DMS 273 (cell line): ENCODE measurements around the gene RTN4RL1.
A peak's percentile ranks its signal among the peaks of the same experiment; 100 is the strongest.

ENCODE experiments used
- DNase-seq: peaks from one replicate; lab custom pipeline; 2025; ENCODE audit not compliant: unreplicated experiment; lab: John Stamatoyannopoulos, UW

The RTN4RL1 gene

GRCh38 chr17:2025220-2025621 is at the start of gene RTN4RL1:
Gene RTN4RL1, minus strand, starts transcription at chr17:2025334. Its CDS starts 469 bp downstream, at chr17:2024865.
- DNase-seq: peak; percentile 91

- no peak for DNase-seq
Measured at GRCh38 chr17:2074919-2075318, 49.8 kb upstream of the RTN4RL1 start.

DNA sequence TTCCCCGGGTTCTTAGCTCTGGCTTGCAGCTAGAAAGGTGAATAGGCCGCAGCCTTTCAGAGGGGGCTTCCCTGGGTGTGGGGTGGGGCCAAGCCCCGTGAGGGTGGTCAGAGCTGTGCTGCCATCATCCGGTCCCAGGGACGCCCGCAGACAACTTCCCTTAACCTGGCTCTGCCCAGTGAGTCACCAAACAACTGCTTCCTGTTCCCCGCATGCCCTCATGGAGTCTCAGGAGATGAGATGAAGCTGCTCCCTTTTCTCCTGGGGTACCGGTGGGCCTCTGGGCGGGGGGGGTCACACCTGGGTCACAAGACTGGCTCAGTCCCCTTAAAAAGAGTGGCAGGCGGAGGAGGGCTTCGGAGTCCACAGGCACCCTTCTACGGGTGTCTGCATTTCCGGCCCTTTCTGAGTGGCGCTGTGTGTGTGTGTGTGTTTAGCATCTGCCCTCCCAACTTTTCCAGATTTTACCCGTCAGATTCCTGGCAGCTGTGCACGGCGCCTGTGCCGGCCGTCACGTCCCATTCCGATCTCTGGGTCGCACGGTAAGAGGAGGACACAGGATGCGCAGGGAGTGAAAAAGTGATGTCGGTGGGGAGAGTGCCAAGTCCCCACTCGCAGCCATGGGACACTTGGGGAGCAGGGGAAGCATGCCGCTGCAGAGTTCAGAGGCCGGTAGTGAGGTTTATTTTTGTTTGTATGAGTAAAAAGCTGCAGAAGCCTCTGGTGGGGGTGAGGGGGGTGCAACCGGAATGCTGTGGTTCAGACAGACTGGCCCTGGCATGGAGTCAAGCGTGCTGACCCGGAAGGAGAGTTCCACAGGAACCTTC is 46.5 kb upstream of the RTN4RL1 start:
- DNase-seq: no peak

DNA sequence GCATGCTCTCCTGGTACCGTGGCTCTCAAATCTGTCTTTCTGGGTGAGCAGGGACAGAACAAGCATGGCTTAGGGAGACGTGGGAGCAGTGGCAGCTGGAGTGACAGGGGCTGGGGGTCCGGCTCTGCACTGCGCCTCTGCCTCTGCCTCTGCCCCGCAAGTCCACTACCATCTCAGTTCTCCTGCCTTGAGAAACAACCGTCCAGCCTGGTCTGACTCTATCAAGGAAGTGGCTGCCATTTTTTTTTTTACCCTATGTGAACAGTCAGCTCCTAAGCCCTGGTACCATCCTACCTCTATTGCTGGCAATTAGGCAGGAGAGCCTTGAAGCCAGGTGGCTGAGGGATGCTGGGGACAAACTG is 45.9 kb upstream of the RTN4RL1 start:
- no peak for DNase-seq

DNA sequence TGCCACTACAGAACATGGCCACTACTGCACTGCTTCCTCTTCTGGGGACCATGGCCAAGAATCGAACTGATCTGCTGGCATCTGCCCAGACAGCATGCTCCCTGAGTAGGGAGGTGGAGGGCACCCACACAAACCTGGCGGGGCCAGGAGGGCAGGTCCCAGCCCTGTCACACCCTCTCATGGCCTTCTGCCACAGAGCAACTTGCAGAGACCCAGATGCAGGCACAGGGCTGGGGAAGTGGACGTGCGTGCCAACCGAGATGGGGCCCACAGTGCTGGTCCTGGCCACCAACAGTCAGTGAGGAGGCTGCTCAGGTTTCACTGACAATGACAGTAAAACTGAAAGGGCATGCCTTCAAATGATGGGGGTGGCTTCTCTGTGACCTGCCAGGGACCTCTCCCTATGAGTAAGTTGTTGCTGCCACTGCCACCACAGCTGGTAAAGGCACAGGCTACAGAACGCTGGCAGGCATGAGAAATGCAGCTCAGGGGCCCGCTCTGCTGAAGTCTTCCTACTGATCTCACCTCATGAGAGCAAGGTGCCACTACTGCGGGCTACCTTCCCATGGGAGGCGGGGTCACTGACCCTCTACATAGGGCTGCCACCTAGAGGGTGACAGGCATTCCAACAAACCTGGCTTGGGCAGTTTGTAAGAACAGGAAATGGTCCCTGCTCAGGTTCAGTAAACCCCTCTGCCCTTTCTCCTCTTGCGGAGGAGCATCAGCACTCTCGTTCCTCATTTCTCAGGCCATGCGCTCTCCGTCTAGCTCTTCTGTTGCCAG is 45.3 kb upstream of the RTN4RL1 start:
- DNase-seq: no peak

- peak; percentile 71 for DNase-seq
Measured at GRCh38 chr17:2068519-2069051, 43.5 kb upstream of the RTN4RL1 start.

GRCh38 chr17:2068031-2068518 is 42.9 kb upstream of the RTN4RL1 start:
- DNase-seq: no peak

GRCh38 chr17:2067608-2068024 is 42.5 kb upstream of the RTN4RL1 start:
- peak; percentile 40 for DNase-seq

GRCh38 chr17:2067048-2067561 is 42.0 kb upstream of the RTN4RL1 start:
- no peak for DNase-seq

- no peak for DNase-seq
Measured at GRCh38 chr17:2065949-2066400, 40.8 kb upstream of the RTN4RL1 start.

- DNase-seq: peak; percentile 53
Measured at GRCh38 chr17:2064980-2065785, 40.0 kb upstream of the RTN4RL1 start.

- DNase-seq: no peak
Measured at GRCh38 chr17:2064520-2064971, 39.4 kb upstream of the RTN4RL1 start.

DNA sequence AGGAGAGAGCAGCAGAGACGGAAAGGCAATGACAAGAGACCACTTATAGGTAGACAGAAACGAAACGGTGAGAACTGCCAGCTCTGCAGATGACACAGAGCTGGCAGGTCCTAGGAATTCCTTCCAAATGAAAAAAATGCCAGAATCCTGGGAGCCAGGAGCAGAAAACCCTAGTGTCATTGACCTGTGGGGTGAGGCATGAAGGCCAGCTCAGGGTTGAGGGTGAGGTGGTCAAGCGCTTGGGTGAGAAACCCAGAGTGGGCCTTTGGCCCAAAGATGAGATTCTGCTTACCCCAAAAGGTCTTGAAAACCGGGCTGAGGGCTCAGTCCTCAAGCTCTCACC is 39.0 kb upstream of the RTN4RL1 start:
- no peak for DNase-seq

GRCh38 chr17:2063261-2064146 is 38.4 kb upstream of the RTN4RL1 start:
- no peak for DNase-seq

DNA sequence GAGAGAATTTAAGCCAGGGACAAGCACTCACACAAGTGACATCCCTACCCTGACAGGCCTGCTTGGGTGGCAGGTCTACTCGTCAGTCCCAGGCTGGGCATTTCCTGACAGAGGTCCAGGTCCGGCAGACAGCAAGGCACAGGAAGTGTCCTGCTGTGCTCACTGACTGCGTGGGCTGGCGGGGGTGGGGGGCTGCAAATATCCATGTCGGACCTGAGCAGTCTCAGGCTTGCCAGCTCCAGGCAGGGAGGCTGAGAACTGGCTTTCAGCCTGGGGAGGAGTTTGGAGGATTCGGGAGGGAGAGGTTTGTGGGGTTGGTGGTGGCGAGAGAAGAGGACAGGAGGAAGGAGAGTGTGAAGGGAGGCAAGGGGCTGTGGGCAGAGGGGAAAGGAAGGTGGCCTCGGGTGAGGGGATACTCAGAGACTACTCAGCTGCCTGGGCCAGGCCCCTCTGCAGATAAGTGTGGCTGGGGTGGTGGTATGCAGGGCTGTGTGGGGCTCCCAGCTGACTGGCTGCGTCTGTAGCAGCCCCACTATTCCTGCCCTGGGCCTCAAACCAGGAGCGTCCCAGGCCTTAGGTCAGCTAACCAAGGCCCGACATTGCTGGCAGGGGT is 37.5 kb upstream of the RTN4RL1 start:
- no peak for DNase-seq

DNA sequence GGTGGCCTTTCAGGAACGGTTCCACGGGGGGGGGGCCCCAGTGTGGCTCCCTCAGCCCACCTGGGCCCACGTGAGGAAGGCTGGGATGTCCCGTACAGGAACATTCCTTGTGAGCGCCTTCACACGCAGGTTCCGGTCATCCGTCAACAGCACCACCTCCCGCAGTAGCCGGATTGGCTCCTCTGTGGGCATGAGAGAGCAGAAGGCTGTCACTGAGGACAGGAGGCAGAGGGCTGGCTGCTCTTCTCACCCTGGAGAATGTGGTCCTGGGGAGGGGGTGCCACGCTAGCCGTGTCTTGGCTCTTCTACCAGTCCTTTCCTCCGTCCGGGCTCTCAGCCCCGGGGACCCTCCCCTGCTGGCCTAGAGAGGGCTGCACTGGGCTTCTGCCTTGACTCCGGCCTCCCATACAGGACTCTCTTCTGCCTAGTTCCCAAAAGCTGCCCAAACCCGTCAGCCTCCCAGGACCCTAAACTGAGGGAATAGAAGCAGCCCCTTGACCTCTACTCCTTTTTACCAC is 36.4 kb upstream of the RTN4RL1 start:
- DNase-seq: no peak

DNA sequence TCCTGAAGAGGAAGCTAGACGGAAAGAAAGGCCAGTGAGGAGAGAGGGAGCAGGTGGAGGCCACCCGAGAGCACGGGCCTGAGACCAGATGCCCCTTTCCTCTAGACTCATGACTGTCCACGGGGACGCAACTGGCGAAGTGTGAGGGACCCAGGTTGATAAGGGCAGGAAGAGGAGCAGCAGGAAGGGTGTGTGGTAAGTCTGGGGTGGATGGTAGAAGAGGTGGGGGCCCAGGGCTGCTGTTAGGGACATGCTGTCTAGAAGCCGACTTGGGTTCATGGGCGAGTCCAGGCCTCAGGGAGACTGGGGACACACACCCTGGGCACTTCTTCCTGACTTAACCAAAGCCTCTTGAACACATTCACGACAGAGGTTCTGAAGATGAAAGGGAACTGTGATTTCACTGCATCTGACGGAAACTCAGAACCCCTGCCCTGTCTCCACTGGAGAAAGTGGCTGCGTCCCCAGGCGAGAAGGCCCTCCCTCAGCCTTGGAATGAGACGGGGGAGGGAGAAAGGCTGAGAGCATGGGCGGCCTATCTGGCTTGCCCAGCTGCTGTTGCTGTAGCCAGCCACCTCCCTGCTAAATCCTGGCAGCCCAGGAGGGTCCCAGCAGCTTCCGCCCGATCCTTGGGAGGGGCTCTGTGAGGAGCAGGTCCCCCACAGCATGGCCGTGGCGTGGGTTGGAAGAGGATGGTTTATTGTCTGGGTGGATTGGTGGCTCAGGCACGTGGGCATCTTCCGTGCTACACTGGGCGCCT is 35.7 kb upstream of the RTN4RL1 start:
- no peak for DNase-seq

- no peak for DNase-seq
Measured at GRCh38 chr17:2060385-2060658, 35.2 kb upstream of the RTN4RL1 start.
